ENCODE results near the gene FEN1.

GRCh38 chr11:61771985-61772455 is 20.7 kb upstream of the FEN1 start:
- TF ChIP-seq EP300 (IDR thresholded peaks at IDR 0.05; ENCODE audit: borderline replicate concordance) = no peak
- TF ChIP-seq MAX (IDR thresholded peaks at IDR 0.05) = no peak
- no peak for TF ChIP-seq YY1 (IDR thresholded peaks at IDR 0.05; ENCODE audit: low read depth)
